GM19239 (cell line): ENCODE data around the gene EVPL.

Source experiments
- DNase-seq: peaks from one replicate; pipeline ENCODE4 v3.0.0; 2011; ENCODE audit warnings: low spot score; ENCODE audit not compliant: insufficient read length
- FAIRE-seq: peaks from 2 replicates; lab custom pipeline; 2011; peaks lifted over from hg19 to GRCh38; lab: Jason Lieb, UNC

Gene EVPL

GRCh38 chr17:76000755-76001521 lies 26.2 kb downstream of the EVPL start, which contains the start of gene CDK3:
Gene CDK3, plus strand, starts transcription at chr17:76000855. Its CDS starts 571 bp downstream, at chr17:76001426.
- no peak for FAIRE-seq
- DNase-seq, result no peak

GRCh38 chr17:76000016-76000754 lies 26.9 kb downstream of the EVPL start:
- DNase-seq (peak; percentile 66), FAIRE-seq (peak; percentile 45)

- FAIRE-seq, result no peak
- no peak for DNase-seq
Observed at GRCh38 chr17:75998327-75998795, 28.7 kb downstream of the EVPL start.

- FAIRE-seq, result peak; percentile 83
Observed at GRCh38 chr17:75996665-75997590, 30.2 kb downstream of the EVPL start.

GRCh38 chr17:75995385-75995925 lies 31.7 kb downstream of the EVPL start:
- no peak for FAIRE-seq
- no peak for DNase-seq

More at GRCh38 chr17:75996665-75997590, 30.2 kb downstream of the EVPL start:
- no peak for DNase-seq

GRCh38 chr17:75994802-75995370 lies 32.2 kb downstream of the EVPL start:
- FAIRE-seq (no peak), DNase-seq (no peak)

GRCh38 chr17:75991396-75991795 lies 35.7 kb downstream of the EVPL start:
- DNase-seq (no peak), FAIRE-seq (no peak)

- DNase-seq, result no peak
- FAIRE-seq, result no peak
Observed at GRCh38 chr17:75987041-75987440, 40.1 kb downstream of the EVPL start.

GRCh38 chr17:75985986-75986385 lies 41.1 kb downstream of the EVPL start:
- FAIRE-seq (no peak), DNase-seq (no peak)

- FAIRE-seq, result no peak
- no peak for DNase-seq
Observed at GRCh38 chr17:75983501-75984181, 43.5 kb downstream of the EVPL start.

- no peak for DNase-seq
- FAIRE-seq, result no peak
Observed at GRCh38 chr17:75981019-75981615, 46.0 kb downstream of the EVPL start.

GRCh38 chr17:75980188-75981018 lies 46.7 kb downstream of the EVPL start:
- FAIRE-seq, result no peak
- no peak for DNase-seq

GRCh38 chr17:75979705-75980187 lies 47.4 kb downstream of the EVPL start:
- FAIRE-seq (no peak), DNase-seq (no peak)

- DNase-seq (peak; percentile 80), FAIRE-seq (peak; percentile 92)
Observed at GRCh38 chr17:75978938-75979704, 48.0 kb downstream of the EVPL start, which contains the start of the genes ACOX1 and TEN1. Gene ACOX1, minus strand, starts transcription at chr17:75979166. Its CDS starts 93 bp downstream, at chr17:75979073. Gene TEN1, plus strand, starts transcription at chr17:75979240. Its CDS starts 6,953 bp downstream, at chr17:75986193.

GRCh38 chr17:75976175-75976848 lies 50.8 kb downstream of the EVPL start:
- no peak for DNase-seq
- no peak for FAIRE-seq

- no peak for DNase-seq
- FAIRE-seq, result no peak
Observed at GRCh38 chr17:75975757-75976174, 51.3 kb downstream of the EVPL start.
